ENCODE measurements around the gene GDPD1.
"Not testable (repeated sequence)": the region's sequence is repeated elsewhere in the genome, so short reads cannot be mapped to it uniquely, and the experiment has no call there.

Gene GDPD1

GRCh38 chr17:59219370-59219769 is 941 bp upstream of the GDPD1 start:
- H3K9ac ChIP-seq (ENCODE audit: low read depth, low read length) = no peak overlapping the region
- H3K36me3 ChIP-seq (ENCODE audit: insufficient read depth, low read length) = no peaks in the 10 kb centered on the region
- no peaks in the 10 kb centered on the region for H3K4me1 ChIP-seq (ENCODE audit: insufficient read depth, low read length)
- H3K9me3 ChIP-seq (ENCODE audit: control insufficient read depth, insufficient read depth, low read length) = no peaks in the 10 kb centered on the region

GRCh38 chr17:59219992-59220327 is 351 bp upstream of the GDPD1 start:
- H3K9me3 ChIP-seq (ENCODE audit: control insufficient read depth, insufficient read depth, low read length) = no peaks in the 10 kb centered on the region
- H3K9ac ChIP-seq (ENCODE audit: low read depth, low read length) = peak overlapping the region; percentile 90
- H3K36me3 ChIP-seq (ENCODE audit: insufficient read depth, low read length) = no peaks in the 10 kb centered on the region
- no peaks in the 10 kb centered on the region for H3K4me1 ChIP-seq (ENCODE audit: insufficient read depth, low read length)

- no peaks in the 10 kb centered on the region for H3K9me3 ChIP-seq (ENCODE audit: control insufficient read depth, insufficient read depth, low read length)
- peak overlapping the region; percentile 90 for H3K9ac ChIP-seq (ENCODE audit: low read depth, low read length)
- H3K4me1 ChIP-seq (ENCODE audit: insufficient read depth, low read length) = no peaks in the 10 kb centered on the region
- no peaks in the 10 kb centered on the region for H3K36me3 ChIP-seq (ENCODE audit: insufficient read depth, low read length)
These were observed 992 bp downstream of the GDPD1 start for GRCh38 chr17:59221159-59221847.

GRCh38 chr17:59223813-59224212 is 3.5 kb downstream of the GDPD1 start:
- Histone ChIP-seq H3K9ac (ENCODE audit: low read depth, low read length) (no peak overlapping the region), H3K4me1 (ENCODE audit: insufficient read depth, low read length) (no peaks in the 10 kb centered on the region), H3K36me3 (ENCODE audit: insufficient read depth, low read length) (no peaks in the 10 kb centered on the region), H3K9me3 (ENCODE audit: control insufficient read depth, insufficient read depth, low read length) (no peaks in the 10 kb centered on the region)

GRCh38 chr17:59228588-59228987 is 8.3 kb downstream of the GDPD1 start:
- H3K9ac ChIP-seq (ENCODE audit: low read depth, low read length); H3K36me3 ChIP-seq (ENCODE audit: insufficient read depth, low read length); H3K9me3 ChIP-seq (ENCODE audit: control insufficient read depth, insufficient read depth, low read length); H3K4me1 ChIP-seq (ENCODE audit: insufficient read depth, low read length): not testable (repeated sequence)

GRCh38 chr17:59230764-59231163 is 10.5 kb downstream of the GDPD1 start:
- H3K4me1 ChIP-seq (ENCODE audit: insufficient read depth, low read length) = peaks cover 5% of the 10 kb centered on the region; the same call in 1 of the 2 replicates
- H3K36me3 ChIP-seq (ENCODE audit: insufficient read depth, low read length) = no peaks in the 10 kb centered on the region

GRCh38 chr17:59234631-59235030 is 14.3 kb downstream of the GDPD1 start:
- H3K36me3 ChIP-seq (ENCODE audit: insufficient read depth, low read length) = no peaks in the 10 kb centered on the region

More at GRCh38 chr17:59230764-59231163, 10.5 kb downstream of the GDPD1 start:
- H3K9me3 ChIP-seq (ENCODE audit: control insufficient read depth, insufficient read depth, low read length) = no peaks in the 10 kb centered on the region
- H3K9ac ChIP-seq (ENCODE audit: low read depth, low read length) = no peak overlapping the region

GRCh38 chr17:59238906-59239305 is 18.6 kb downstream of the GDPD1 start:
- no peak overlapping the region for H3K9ac ChIP-seq (ENCODE audit: low read depth, low read length)
- no peaks in the 10 kb centered on the region for H3K36me3 ChIP-seq (ENCODE audit: insufficient read depth, low read length)
- H3K4me1 ChIP-seq (ENCODE audit: insufficient read depth, low read length) = no peaks in the 10 kb centered on the region
- no peaks in the 10 kb centered on the region for H3K9me3 ChIP-seq (ENCODE audit: control insufficient read depth, insufficient read depth, low read length)

More at GRCh38 chr17:59234631-59235030, 14.3 kb downstream of the GDPD1 start:
- Histone ChIP-seq H3K9me3 (ENCODE audit: control insufficient read depth, insufficient read depth, low read length) (no peaks in the 10 kb centered on the region), H3K4me1 (ENCODE audit: insufficient read depth, low read length) (peaks cover 5% of the 10 kb centered on the region; the same call in 1 of the 2 replicates), H3K9ac (ENCODE audit: low read depth, low read length) (no peak overlapping the region)

GRCh38 chr17:59244081-59244480 is 23.8 kb downstream of the GDPD1 start:
- Histone ChIP-seq H3K9ac (ENCODE audit: low read depth, low read length) (no peak overlapping the region), H3K4me1 (ENCODE audit: insufficient read depth, low read length) (no peaks in the 10 kb centered on the region), H3K36me3 (ENCODE audit: insufficient read depth, low read length) (no peaks in the 10 kb centered on the region), H3K9me3 (ENCODE audit: control insufficient read depth, insufficient read depth, low read length) (no peaks in the 10 kb centered on the region)

- Histone ChIP-seq H3K4me1 (ENCODE audit: insufficient read depth, low read length) (no peaks in the 10 kb centered on the region), H3K36me3 (ENCODE audit: insufficient read depth, low read length) (no peaks in the 10 kb centered on the region), H3K9ac (ENCODE audit: low read depth, low read length) (no peak overlapping the region), H3K9me3 (ENCODE audit: control insufficient read depth, insufficient read depth, low read length) (no peaks in the 10 kb centered on the region)
These were observed 34.4 kb downstream of the GDPD1 start for GRCh38 chr17:59254742-59255141.

GRCh38 chr17:59257101-59257500 is 36.8 kb downstream of the GDPD1 start:
- no peak overlapping the region for H3K9ac ChIP-seq (ENCODE audit: low read depth, low read length)
- no peaks in the 10 kb centered on the region for H3K36me3 ChIP-seq (ENCODE audit: insufficient read depth, low read length)
- H3K9me3 ChIP-seq (ENCODE audit: control insufficient read depth, insufficient read depth, low read length) = no peaks in the 10 kb centered on the region
- H3K4me1 ChIP-seq (ENCODE audit: insufficient read depth, low read length) = no peaks in the 10 kb centered on the region

- no peaks in the 10 kb centered on the region for H3K9me3 ChIP-seq (ENCODE audit: control insufficient read depth, insufficient read depth, low read length)
- no peaks in the 10 kb centered on the region for H3K36me3 ChIP-seq (ENCODE audit: insufficient read depth, low read length)
- no peak overlapping the region for H3K9ac ChIP-seq (ENCODE audit: low read depth, low read length)
- no peaks in the 10 kb centered on the region for H3K4me1 ChIP-seq (ENCODE audit: insufficient read depth, low read length)
These were observed 40.4 kb downstream of the GDPD1 start for GRCh38 chr17:59260722-59261121.

- Histone ChIP-seq H3K9me3 (ENCODE audit: control insufficient read depth, insufficient read depth, low read length) (no peaks in the 10 kb centered on the region), H3K4me1 (ENCODE audit: insufficient read depth, low read length) (no peaks in the 10 kb centered on the region), H3K9ac (ENCODE audit: low read depth, low read length) (no peak overlapping the region), H3K36me3 (ENCODE audit: insufficient read depth, low read length) (no peaks in the 10 kb centered on the region)
These were observed 46.4 kb downstream of the GDPD1 start for GRCh38 chr17:59266745-59267144.

GRCh38 chr17:59267776-59268175 is 47.5 kb downstream of the GDPD1 start:
- Histone ChIP-seq H3K4me1 (ENCODE audit: insufficient read depth, low read length) (no peaks in the 10 kb centered on the region), H3K9ac (ENCODE audit: low read depth, low read length) (no peak overlapping the region), H3K9me3 (ENCODE audit: control insufficient read depth, insufficient read depth, low read length) (no peaks in the 10 kb centered on the region), H3K36me3 (ENCODE audit: insufficient read depth, low read length) (no peaks in the 10 kb centered on the region)

- no peaks in the 10 kb centered on the region for H3K9me3 ChIP-seq (ENCODE audit: control insufficient read depth, insufficient read depth, low read length)
- H3K4me1 ChIP-seq (ENCODE audit: insufficient read depth, low read length) = no peaks in the 10 kb centered on the region
- no peak overlapping the region for H3K9ac ChIP-seq (ENCODE audit: low read depth, low read length)
- no peaks in the 10 kb centered on the region for H3K36me3 ChIP-seq (ENCODE audit: insufficient read depth, low read length)
These were observed 55.3 kb downstream of the GDPD1 start for GRCh38 chr17:59275618-59276017.
